DMS79 (cell line): ENCODE measurements around the gene RPS8.
"Not testable (repeated sequence)": the region's sequence is repeated elsewhere in the genome, so short reads cannot be mapped to it uniquely, and the experiment has no call there.

Experiments
- DNase-seq: peaks from one replicate; lab custom pipeline; 2025; lab: John Stamatoyannopoulos, UW

The RPS8 gene

DNA sequence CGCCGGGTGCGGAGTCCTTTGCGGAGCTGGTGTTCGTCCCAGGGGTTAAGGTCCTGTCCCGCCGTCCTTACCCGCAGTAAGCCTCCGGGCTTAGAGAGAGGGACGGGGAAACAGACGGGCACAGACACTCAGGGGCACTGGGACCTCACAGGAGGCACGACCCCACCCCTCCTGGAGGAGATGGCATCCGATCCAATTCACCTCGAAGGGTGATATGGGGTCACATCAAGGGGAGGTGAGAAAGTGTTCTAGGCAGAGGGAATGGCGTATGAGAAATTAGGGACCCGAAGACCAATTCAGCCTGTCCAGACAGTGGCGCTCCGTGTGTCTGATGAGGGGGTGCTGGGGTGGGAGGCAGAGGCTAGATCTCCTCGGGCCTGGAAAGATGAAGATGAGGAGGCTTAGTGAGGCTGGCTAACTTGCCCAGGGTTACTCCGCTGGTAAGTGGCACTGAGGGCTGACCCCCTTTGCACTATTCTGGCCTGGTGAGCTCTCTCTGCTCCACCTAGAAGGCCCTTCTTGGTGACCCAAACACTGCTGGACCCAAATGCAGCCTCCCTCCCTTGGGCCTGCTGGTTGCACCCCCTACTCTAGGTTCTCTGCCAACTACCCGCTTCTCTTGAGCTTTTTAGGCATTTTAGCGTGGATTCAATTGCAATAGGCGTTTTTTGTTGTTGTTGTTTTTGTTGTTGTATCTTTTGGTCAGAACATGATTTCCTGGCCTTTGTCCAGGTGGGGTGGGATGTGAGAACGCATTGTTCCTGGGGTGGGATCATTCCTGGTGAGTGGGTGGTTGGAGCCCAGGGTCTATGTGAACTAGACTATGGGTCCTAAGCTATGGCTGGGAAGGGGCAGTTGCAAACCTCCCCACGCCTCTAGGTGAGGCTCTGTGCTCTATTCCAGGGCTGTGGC, 45.2 kb downstream of the RPS8 start:
- DNase-seq = no peak

DNA sequence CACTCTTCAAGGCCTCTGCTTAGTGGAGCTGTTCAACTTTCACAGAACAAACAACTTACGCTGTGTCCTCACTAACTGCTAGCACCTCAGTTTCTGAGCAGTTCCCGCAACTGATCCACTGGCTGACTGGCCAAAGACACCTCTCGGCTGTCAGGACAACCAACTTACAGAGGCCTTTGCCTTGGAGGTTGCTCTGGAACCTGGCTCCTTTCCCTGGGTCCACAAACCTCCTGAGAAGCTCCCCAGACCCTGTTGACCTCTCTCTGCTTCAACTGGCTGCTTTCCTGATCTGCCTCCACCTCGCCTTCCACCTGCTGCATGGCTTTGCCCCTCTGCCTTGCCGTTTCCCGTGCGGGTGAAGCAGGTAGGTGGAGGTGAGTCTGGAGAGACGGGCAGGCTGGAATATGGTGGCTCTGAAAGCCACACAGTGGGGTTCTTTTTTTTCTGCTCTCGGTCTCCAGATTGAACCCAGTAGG, 45.9 kb downstream of the RPS8 start:
- no peak for DNase-seq

DNA sequence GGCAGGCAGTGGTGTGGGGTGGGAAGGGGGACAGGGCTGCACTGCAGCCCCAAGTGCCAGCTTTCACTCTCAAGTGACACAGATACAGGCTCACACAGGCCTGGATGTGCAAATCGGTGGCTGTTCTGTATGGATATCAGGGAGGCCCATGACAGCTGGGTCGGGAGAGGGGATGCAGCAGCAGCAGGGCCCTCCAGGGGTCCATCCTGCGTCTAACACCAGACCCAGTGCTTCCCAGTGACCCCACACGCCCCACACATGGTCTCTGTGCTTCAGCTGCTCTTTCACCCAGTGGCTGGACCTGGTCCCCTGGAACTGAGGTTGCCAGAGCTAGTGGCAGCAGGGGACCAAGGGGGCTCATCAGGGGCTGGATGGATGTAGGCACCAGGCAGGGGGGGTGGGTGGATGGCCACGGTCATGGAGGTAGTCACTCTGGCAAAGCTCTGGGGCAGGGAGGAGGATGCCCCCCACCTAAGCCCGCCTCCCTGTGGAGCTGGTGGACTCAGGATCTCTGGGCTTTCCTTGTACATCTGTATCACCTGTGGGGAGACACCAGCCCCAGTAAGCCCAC, 46.9 kb downstream of the RPS8 start:
- DNase-seq = no peak

DNA sequence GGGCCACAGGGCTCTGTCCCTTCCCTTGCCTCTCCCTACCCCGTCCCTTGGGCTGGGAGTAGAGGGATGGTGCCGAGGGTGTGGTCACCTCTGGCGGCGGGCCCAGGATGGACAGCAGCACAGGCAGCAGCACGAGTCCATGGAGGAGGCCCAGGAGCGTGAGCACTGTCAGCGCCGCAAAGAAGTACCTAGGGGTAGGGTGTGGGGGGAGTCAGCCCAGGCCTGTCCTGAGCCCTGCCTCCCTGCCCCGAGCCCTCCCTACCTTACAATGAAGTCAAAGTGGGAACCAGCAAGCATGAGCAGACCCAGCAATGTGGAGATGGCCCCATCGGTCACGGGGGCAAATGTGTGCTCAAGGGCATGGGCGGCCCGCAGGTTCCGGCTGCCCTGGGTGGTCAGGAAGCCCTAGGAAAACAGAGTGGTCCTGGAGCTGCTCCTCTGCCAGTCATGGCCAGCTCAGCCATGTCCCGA, 47.7 kb downstream of the RPS8 start:
- DNase-seq = no peak

DNA sequence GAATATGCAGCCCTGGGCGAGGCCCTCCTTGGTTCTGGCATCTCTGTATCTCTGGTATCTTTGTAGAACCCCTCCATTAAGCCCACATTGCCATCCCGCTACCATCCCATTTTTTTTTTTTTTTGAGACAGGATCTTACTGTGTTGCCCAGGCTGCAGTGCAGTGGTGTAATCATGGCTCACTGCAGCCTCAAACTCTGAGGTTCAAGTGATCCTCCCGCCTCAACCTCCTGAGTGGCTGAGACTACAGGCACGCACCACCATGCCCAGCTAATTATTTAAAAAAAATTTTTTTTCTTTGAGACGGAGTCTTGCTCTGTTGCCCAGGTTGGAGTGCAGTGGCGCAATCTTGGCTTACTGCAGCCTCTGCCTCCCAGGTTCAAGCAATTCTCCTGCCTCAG, 49.1 kb downstream of the RPS8 start:
- DNase-seq = not testable (repeated sequence)

DNA sequence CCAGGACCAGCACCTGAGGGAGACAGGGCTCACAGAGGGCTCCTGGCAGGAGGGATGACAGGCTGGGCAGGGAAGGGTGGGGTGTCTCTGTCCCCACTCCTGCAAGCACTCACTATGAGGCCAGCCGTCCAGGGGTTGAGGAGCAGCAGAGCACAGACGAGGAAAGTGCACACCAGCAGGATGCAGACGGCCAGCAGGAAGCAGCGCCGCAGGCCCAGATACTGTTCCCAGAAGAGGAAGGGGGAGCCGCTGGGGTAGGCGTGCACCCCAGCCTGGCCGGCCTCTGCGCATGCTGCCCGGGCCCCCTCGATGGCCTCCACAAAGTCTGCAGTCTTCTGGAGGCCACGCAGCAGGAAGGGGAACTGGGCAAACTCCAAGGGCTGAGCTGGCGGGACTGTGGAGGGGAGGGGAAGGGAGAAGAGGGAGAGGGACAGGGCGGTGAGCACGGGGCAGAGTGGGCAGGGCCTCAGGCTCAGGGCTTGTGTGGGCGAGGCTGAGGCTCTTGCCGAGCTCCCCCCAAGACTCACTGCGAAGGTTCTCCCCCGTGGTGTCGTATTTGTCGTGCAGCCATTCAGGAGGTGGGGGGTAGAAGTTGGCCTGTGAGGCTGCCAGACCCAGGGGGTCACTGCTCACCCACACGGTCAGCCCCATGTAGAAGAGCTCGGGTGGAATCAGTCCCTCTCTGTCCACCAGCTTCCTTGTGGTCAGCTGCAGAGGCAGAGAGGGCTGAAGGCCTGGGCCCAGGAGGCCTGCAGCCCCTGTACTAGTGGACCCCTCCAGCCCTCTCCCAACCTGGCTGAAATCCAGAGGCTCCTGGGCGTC, 51.2 kb downstream of the RPS8 start:
- DNase-seq = no peak

DNA sequence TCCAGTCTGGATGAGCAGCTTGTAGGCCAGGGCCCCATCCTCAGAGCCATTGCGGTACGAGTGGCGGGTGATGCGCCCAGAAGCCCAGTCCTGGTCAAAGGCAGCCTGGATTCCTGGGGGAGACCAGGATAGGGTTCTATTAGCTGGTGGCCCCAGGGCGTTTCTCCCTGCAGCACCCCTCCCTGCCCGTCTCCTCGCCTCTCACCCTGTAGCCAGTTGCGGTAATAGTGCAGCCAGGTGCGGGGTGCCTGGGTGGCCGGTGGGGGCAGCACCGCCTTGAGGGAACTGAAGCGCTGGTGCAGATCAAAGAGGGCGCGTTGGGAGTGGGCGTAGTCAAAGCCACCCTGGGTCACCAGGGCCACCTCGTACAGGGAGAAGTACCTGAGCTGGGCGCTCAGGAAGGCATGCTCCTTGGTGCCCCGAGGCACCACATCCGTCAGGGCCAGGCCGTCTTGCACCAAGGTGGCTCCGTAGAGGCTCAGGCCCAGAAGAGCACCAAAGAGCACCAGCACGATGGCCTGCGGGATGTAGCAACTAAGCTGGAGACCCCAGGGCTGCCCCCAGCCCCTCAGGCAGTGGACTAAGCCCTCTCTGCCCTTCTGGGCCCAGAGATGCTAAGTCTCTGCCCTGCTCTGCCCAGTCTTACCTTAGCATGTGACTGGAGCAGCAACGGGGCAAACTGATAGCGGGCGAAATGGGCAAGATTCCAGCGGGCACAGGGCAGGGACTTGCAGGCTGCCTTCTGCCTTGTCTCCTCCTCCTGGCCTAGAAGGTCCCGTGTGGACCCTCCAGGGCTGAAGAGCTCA, 52.1 kb downstream of the RPS8 start:
- DNase-seq = no peak

DNA sequence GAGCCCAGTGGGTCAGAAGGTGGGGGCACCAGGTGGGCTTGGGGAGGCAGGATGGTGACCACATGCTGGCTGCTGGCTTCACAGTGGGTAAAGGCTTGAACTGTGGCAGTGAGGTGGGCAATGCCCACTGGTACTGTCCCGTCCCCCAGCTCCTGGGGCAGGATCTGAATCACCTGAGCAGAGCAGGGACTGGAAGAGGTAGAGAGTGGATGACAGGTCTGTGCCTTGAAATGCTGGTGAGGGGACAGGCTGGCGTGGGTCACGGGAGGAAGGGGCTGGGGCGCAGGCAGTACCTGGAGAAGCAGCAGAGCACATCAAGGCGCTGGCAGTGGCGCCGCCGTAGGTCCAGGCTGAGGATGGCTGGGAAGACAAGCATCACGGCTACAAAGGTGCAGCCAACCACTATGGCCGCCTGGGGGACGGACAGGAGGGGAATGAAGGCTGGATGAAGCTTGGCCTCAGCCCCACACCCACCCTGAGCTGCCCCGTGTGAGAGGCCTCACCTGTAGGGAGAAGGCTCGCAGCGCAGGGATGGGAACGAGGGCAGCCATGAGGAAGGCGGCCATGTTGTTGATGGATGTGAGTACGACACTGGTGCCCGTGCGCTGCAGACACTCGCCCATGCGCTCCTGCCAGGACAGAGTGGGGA, 52.8 kb downstream of the RPS8 start:
- no peak for DNase-seq
